Measurements from ENCODE around the gene ACACB. TPM values are rescaled to one million over a fixed set of nuclear protein-coding genes. Genes with fewer than 3 reads are reported as not detected.

ACACB gene
- total RNA-seq, 1 donor from 2014 or later: 7.5 TPM

GRCh38 chr12:109252799-109253198 lies 136.4 kb downstream of the ACACB start:
- intact Hi-C loops (cut with micrococcal nuclease): no loop called here

GRCh38 chr12:109253913-109254544 lies 137.6 kb downstream of the ACACB start:
- intact Hi-C loops (cut with micrococcal nuclease): no loop called here

- intact Hi-C loops (cut with micrococcal nuclease): no loop called here
Measured at GRCh38 chr12:109255377-109255776, 139.0 kb downstream of the ACACB start.

- intact Hi-C loops (cut with micrococcal nuclease): no loop called here
Measured at GRCh38 chr12:109256011-109256410, 139.6 kb downstream of the ACACB start.

- intact Hi-C loops (cut with micrococcal nuclease): no loop called here
Measured at GRCh38 chr12:109258201-109258600, 141.8 kb downstream of the ACACB start.

GRCh38 chr12:109258607-109259544 lies 142.5 kb downstream of the ACACB start:
- intact Hi-C loops (cut with micrococcal nuclease): no loop called here

- intact Hi-C loops (cut with micrococcal nuclease): no loop called here
Measured at GRCh38 chr12:109259545-109259895, 143.1 kb downstream of the ACACB start.

GRCh38 chr12:109261087-109261486 lies 144.7 kb downstream of the ACACB start:
- intact Hi-C loops (cut with micrococcal nuclease): no loop called here

- intact Hi-C loops (cut with micrococcal nuclease): no loop called here
Measured at GRCh38 chr12:109261939-109262338, 145.6 kb downstream of the ACACB start.

GRCh38 chr12:109263439-109263838 lies 147.1 kb downstream of the ACACB start:
- intact Hi-C loops (cut with micrococcal nuclease): no loop called here

- intact Hi-C loops (cut with micrococcal nuclease): loop anchor here (1.0 kb wide), 1 partner anchor 121 kb away; no protein-coding TSS in a partner anchor
Measured at GRCh38 chr12:109264095-109264942, 147.9 kb downstream of the ACACB start.

GRCh38 chr12:109264943-109265650 lies 148.7 kb downstream of the ACACB start:
- intact Hi-C loops (cut with micrococcal nuclease): loop anchor here (1.0 kb wide), 1 partner anchor 120 kb away; no protein-coding TSS in a partner anchor

- intact Hi-C loops (cut with micrococcal nuclease): no loop called here
Measured at GRCh38 chr12:109266106-109266879, 149.9 kb downstream of the ACACB start.

- intact Hi-C loops (cut with micrococcal nuclease): no loop called here
Measured at GRCh38 chr12:109267361-109267760, 151.0 kb downstream of the ACACB start.

- intact Hi-C loops (cut with micrococcal nuclease): no loop called here
Measured at GRCh38 chr12:109268896-109269295, 152.5 kb downstream of the ACACB start.

- intact Hi-C loops (cut with micrococcal nuclease): no loop called here
Measured at GRCh38 chr12:109269428-109269827, 153.0 kb downstream of the ACACB start.

- intact Hi-C loops (cut with micrococcal nuclease): no loop called here
Measured at GRCh38 chr12:109270494-109270893, 154.1 kb downstream of the ACACB start.

- intact Hi-C loops (cut with micrococcal nuclease): no loop called here
Measured at GRCh38 chr12:109271418-109271817, 155.0 kb downstream of the ACACB start.

- intact Hi-C loops (cut with micrococcal nuclease): no loop called here
Measured at GRCh38 chr12:109273354-109273753, 157.0 kb downstream of the ACACB start.

- intact Hi-C loops (cut with micrococcal nuclease): no loop called here
Measured at GRCh38 chr12:109274381-109274780, 158.0 kb downstream of the ACACB start.
